HG03066 (cell line): ENCODE measurements around the gene DYNC1LI1.
A peak's percentile ranks its signal among the peaks of the same experiment; 100 is the strongest.
"Not testable (repeated sequence)": the region's sequence is repeated elsewhere in the genome, so short reads cannot be mapped to it uniquely, and the experiment has no call there.

ENCODE experiments used
- ATAC-seq: cut with Tn5 transposase; IDR thresholded peaks from one replicate; pipeline ENCODE4 v1.9.1; 2021; ENCODE audit warnings: low read depth; ENCODE audit not compliant: unreplicated experiment

Gene DYNC1LI1

GRCh38 chr3:32584660-32585059 lies 14.0 kb upstream of the DYNC1LI1 start:
- no peak for ATAC-seq

DNA sequence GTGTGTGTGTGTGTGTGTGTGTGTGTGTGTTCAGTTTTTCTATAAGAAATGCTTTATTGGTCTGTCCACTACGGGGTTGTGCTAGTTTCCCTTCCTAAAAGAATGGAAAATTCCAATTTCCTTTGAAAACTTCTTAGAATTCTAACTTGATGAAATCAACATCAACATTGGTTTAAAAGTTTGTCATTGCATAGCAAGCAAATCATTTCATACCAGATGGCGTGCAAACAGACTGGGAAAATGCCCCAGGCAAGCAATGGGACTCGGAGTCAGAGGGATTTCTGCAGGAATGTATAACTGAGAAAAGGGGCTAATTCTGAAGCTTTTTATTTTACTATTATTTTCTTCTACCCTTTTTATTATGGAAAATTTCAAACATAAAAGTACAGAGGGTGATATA lies 13.1 kb upstream of the DYNC1LI1 start:
- no peak for ATAC-seq

- not testable (repeated sequence) for ATAC-seq
These were observed 8.0 kb upstream of the DYNC1LI1 start for GRCh38 chr3:32578669-32579068.

DNA sequence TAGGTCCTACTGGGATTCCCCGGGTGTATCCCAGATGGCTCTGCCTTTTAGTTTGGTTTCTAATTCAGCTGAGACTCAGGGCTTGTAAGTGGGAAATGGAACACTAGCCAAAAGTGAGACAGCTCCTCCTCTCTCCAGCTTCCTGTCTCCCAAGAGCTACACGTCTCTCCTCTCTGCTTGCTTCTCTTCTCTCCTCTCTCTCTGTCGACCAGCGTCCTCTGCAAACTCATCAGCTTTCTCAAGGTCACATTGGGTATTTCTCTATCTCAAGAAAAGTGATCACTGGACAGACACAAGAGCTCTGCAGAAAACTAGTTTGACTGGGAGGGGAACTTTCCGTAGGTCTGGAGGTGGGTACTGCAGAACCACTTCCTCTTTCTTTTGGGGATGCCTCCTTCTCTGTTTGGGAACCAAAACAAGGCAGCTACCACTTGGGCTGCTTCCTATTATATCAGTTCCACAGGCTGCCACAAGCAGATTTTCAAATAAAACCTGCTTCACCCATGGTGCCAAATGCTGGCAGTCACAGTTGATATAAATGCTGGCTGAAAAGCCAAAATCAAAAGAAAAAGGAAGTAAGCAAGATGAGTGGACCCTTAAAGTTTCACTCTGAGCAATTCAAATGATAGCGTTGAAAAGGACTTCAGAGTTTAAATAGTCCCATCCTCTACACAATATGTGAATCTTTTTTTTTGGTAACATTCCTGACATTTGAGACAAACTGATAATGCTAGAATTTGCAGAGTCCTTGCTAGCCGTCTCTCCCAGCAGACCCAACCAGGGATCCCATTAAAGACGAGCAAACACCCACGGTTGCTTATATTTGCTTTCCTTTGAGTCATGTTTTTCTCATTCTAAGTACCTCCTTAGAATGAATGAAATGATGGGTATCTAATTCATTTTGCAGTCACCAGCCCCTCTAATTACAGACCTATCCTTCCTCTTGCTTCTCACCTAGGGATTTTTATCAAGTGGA lies 7.2 kb upstream of the DYNC1LI1 start:
- peak; percentile 97 for ATAC-seq

- no peak for ATAC-seq
These were observed 6.5 kb upstream of the DYNC1LI1 start for GRCh38 chr3:32577174-32577573.

DNA sequence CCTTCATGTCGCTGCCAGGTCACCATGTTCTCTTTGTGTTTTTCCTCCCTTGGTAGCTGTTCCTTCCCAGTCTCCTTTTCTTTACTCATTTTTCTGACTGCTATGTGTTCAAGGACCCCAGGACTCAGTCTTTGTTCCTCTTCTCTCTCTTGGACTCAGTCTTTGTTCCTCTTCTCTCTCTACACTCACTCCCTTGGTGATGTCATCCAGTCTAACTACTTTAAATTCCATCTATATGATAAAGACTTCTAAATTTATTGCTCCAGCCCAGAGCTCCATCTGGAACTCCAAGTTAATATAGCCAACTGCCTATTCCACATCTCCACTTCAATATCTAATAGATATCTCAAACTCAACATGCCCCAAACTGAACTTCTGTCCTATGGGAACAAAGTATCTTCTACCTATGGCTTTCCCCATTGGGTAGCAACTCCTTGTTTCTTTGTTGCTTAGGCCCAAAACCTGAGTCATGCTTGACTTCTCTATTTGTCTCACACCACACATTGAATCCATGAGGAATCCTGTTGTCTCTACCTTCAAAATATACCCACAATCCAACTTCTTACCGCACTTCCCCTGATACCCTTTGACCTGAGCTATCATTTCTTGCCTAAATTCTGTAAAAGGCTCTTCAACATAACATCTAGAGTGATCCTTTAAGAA lies 4.9 kb upstream of the DYNC1LI1 start:
- ATAC-seq, result no peak

DNA sequence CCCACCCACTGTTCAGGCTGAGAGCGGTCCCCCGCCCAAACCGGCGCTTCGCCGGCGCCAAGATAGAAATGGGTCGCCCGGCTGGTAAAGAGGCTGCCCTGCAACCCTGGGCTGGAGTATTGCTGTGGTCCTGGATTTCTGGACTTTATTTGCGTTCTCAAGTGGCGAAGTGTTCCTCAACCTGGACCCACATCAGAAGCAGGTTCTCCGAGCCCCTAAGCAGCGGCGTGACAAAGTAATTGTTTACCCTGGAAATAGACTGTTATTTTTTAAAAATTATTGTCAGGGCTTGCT lies 481 bp upstream of the DYNC1LI1 start:
- no peak for ATAC-seq

- ATAC-seq, result peak; percentile 44
These were observed 878 bp downstream of the DYNC1LI1 start for GRCh38 chr3:32569540-32570420.

GRCh38 chr3:32568953-32569352 lies 1.7 kb downstream of the DYNC1LI1 start:
- ATAC-seq, result no peak

- ATAC-seq, result no peak
These were observed 6.5 kb downstream of the DYNC1LI1 start for GRCh38 chr3:32564195-32564594.

- no peak for ATAC-seq
These were observed 8.0 kb downstream of the DYNC1LI1 start for GRCh38 chr3:32562640-32563039.

DNA sequence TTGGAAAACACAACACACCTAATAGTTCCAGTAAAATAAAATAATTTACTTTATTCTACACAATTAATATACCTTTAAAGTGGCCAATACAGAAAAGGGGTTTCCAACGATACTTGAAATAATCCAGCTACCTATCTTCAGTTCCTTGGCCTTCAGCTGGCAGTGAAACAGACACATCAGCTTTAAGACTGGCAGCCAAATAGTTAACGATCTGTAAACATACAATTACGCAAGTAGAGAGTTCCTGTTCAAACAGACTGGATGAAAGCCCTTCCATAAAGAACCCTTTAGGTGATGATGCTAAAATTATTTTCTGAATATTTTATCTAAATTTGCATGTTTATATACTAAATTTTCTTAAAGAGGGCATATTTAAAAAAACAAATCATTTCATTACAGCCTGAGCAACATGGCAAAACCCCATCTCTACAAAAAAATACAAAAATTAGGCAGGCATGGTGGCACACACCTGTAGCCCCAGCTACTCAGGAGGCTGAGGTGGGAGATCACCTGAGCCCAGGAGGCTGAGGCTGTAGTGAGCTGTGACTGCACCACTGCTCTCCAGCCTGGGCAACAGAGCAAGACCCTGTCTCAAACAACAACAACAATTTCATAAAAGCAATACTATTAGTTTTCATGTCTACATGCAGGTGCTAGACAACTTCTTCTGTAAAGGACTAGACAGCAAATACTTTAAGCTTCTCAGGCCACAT lies 12.9 kb downstream of the DYNC1LI1 start:
- no peak for ATAC-seq

GRCh38 chr3:32556332-32556731 lies 14.3 kb downstream of the DYNC1LI1 start:
- no peak for ATAC-seq

GRCh38 chr3:32553973-32554372 lies 16.7 kb downstream of the DYNC1LI1 start:
- no peak for ATAC-seq

GRCh38 chr3:32553459-32553858 lies 17.2 kb downstream of the DYNC1LI1 start:
- ATAC-seq, result no peak

GRCh38 chr3:32552013-32552412 lies 18.6 kb downstream of the DYNC1LI1 start:
- no peak for ATAC-seq

GRCh38 chr3:32551496-32551895 lies 19.2 kb downstream of the DYNC1LI1 start:
- ATAC-seq, result no peak

GRCh38 chr3:32551087-32551486 lies 19.6 kb downstream of the DYNC1LI1 start:
- ATAC-seq, result no peak

DNA sequence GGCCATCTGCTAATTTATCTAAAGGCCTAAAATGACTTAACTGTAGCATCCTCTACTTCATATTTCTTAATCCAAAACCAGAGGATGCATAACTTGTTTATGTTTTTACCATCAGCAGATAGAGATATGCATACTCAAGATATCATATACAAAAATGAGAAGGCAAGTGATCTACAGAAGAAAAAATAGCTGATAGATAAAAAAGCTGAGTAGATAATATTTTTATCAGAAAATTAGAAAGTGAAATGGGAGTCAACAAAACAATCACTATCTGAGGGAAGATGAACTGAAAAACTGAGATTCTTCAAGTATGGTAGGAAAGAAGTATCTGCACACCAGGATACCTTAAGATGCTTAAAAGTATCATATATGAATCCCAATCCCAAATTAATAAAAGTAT lies 25.4 kb downstream of the DYNC1LI1 start:
- ATAC-seq, result no peak

DNA sequence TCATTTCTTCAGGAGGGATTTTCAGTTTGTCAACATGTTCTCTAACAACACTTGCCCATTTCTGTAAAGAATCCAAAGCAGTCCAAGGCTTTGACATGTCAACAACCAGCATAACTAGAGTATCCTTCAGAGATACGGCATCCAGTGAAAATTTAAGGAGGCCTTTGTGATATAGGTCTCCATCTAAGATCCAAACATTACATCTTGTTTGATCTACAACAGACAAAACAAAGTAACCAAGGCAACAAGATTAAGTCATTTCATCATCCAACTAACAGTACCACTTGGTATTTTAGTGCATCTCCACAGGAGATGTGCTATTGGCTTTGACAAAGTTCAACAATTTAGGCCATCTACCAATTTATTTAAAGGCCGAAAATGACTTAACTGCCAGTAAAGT lies 25.8 kb downstream of the DYNC1LI1 start:
- no peak for ATAC-seq
